OCI-LY7 (cell line): Measurements from ENCODE around the gene SYTL2. TPM values are rescaled to one million over a fixed set of nuclear protein-coding genes. Genes with fewer than 3 reads are reported as not detected.

Source experiments
- BruUV-seq: library from RNA; stranded (reverse); fragments of 400-500 nt; replicated peaks from 2 replicates; lab custom pipeline; 2021; lab: Mats Ljungman, UMichigan
- CTCF ChIA-PET: fragments of 300-600 bp; sonication (Branson Sonifier 250); formaldehyde crosslinking; loops from one replicate; lab custom pipeline; 2022; ENCODE audit warnings: antibody characterized with exemption; ENCODE audit not compliant: unreplicated experiment; lab: Charles Lee
- POLR2A ChIA-PET: fragments of 300-600 bp; sonication (Branson Sonifier 250); formaldehyde crosslinking; loops from one replicate; lab custom pipeline; 2022; ENCODE audit warnings: antibody characterized with exemption; lab: Charles Lee
- DNase-seq: peaks from one replicate; pipeline ENCODE4 v3.0.0-alpha.2; 2015; ENCODE audit warnings: low spot score
- H2AFZ ChIP-seq: fragments of 200-600 bp; sonication (generic), shearing (Covaris generic); 2 replicates; pipeline ENCODE4 v1.6.1; 2014; ENCODE audit warnings: mild to moderate bottlenecking, antibody characterized with exemption, low read length, moderate library complexity
- H3K27ac ChIP-seq: fragments of 200-600 bp; sonication (generic); 2 replicates; pipeline ENCODE4 v1.5.1; 2014; ENCODE audit warnings: mixed run types, low read depth, mild to moderate bottlenecking, moderate library complexity, low read length, inconsistent platforms; ENCODE audit not compliant: poor library complexity, severe bottlenecking
- H3K36me3 ChIP-seq: fragments of 200-600 bp; sonication (generic); 2 replicates; pipeline ENCODE4 v1.6.1; 2014; ENCODE audit warnings: mild to moderate bottlenecking, antibody characterized with exemption, low read length, moderate library complexity, mixed read lengths; ENCODE audit not compliant: insufficient read depth
- H3K4me1 ChIP-seq: fragments of 200-600 bp; sonication (generic); 2 replicates; pipeline ENCODE4 v1.5.1; 2014; ENCODE audit warnings: mild to moderate bottlenecking, low read length; ENCODE audit not compliant: insufficient read depth, poor library complexity, severe bottlenecking
- H3K4me2 ChIP-seq: fragments of 200-600 bp; sonication (generic); 2 replicates; pipeline ENCODE4 v1.6.1; 2014; ENCODE audit warnings: mild to moderate bottlenecking, low read length
- H3K4me3 ChIP-seq: fragments of 200-600 bp; sonication (generic); 2 replicates; pipeline ENCODE4 v1.5.1; 2014; ENCODE audit warnings: mild to moderate bottlenecking, low read depth, low read length; ENCODE audit not compliant: poor library complexity, severe bottlenecking
- H3K79me2 ChIP-seq: fragments of 200-600 bp; sonication (generic); 2 replicates; pipeline ENCODE4 v1.6.1; 2016; ENCODE audit warnings: low read depth, mild to moderate bottlenecking, low read length, moderate library complexity, mixed read lengths; ENCODE audit not compliant: insufficient read depth
- H3K9me2 ChIP-seq: fragments of 200-600 bp; sonication (generic); 2 replicates; pipeline ENCODE4 v1.6.1; 2016; ENCODE audit warnings: mild to moderate bottlenecking, low read length, mixed read lengths; ENCODE audit not compliant: insufficient read depth
- H3K9me3 ChIP-seq: fragments of 200-600 bp; sonication (generic); 2 replicates; pipeline ENCODE4 v1.6.1; 2014; ENCODE audit warnings: mild to moderate bottlenecking, mixed run types, low read length, mixed read lengths
- H4K20me1 ChIP-seq: fragments of 200-600 bp; sonication (generic); 2 replicates; pipeline ENCODE4 v1.6.1; 2014; ENCODE audit warnings: mild to moderate bottlenecking, antibody characterized with exemption, low read length, moderate library complexity, mixed read lengths; ENCODE audit not compliant: insufficient read depth
- EZH2phosphoT487 ChIP-seq: fragments of 200-600 bp; sonication (generic); IDR thresholded peaks from 2 replicates; pipeline ENCODE4 v1.6.1; 2018; ENCODE audit warnings: low read depth, borderline replicate concordance, mild to moderate bottlenecking, mixed run types, antibody characterized with exemption, low read length, moderate library complexity, mixed read lengths
- intact Hi-C: fragments of 100-400 bp; cut with micrococcal nuclease; formaldehyde crosslinking; loops from one replicate; pipeline ENCODE4 v1.10.0; 2022; ENCODE audit not compliant: unreplicated experiment
- total RNA-seq, 2 experiments: library from RNA; depleted of rRNA in 1 of 2; stranded (reverse); fragments of >200 nt in 1 of 2; shearing (Covaris generic) in 1 of 2; gene quantifications; 2 replicates each; pipeline ENCODE4 v1.2.3, GENCODE V29; 2014 to 2022
- TF ChIP-seq, protein P1 (sequence below): fragments of 200-600 bp; sonication (generic); conservative IDR thresholded peaks from 2 replicates; pipeline ENCODE4 v1.5.1; 2014; ENCODE audit warnings: mild to moderate bottlenecking, antibody characterized with exemption, low read length, moderate library complexity, mixed read lengths

Gene SYTL2
- total RNA-seq, 2 experiments from 2014 or later, result 2.6 to 5.1 TPM

DNA sequence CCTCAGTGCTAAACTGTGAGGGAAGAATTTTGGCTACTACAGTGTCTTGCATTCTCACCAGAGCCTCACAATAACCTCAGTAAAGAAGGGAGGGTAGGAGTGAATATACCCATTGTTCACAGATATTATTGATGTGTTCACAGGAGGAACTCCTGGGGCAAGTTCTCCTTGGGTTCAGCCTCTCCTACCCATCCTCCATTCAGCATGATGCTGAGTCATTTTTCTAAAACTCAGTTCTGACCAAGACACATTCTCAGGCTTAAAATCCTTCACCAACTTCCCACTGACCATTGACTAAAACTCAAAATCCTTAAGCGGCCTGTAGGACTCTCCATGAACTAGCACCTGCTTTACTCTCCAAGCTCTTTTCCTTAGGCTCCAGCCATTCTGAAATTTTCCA, 48.7 kb downstream of the SYTL2 start:
- ChIA-PET POLR2A (no interaction called here), CTCF (no interaction called here)
- Histone ChIP-seq H3K27ac (no peak overlapping the region), H2AFZ (no peak overlapping the region), H3K9me2 (no peaks in the 10 kb centered on the region), H3K79me2 (no peaks in the 10 kb centered on the region), H3K4me1 (no peaks in the 10 kb centered on the region), H3K4me2 (no peak overlapping the region), H3K4me3 (no peak overlapping the region), H4K20me1 (no peaks in the 10 kb centered on the region), H3K9me3 (no peaks in the 10 kb centered on the region), H3K36me3 (no peaks in the 10 kb centered on the region)
- no peak for DNase-seq
- no TSS peak for BruUV-seq
- no peak for TF ChIP-seq EZH2phosphoT487
- TF ChIP-seq, protein P1, sequence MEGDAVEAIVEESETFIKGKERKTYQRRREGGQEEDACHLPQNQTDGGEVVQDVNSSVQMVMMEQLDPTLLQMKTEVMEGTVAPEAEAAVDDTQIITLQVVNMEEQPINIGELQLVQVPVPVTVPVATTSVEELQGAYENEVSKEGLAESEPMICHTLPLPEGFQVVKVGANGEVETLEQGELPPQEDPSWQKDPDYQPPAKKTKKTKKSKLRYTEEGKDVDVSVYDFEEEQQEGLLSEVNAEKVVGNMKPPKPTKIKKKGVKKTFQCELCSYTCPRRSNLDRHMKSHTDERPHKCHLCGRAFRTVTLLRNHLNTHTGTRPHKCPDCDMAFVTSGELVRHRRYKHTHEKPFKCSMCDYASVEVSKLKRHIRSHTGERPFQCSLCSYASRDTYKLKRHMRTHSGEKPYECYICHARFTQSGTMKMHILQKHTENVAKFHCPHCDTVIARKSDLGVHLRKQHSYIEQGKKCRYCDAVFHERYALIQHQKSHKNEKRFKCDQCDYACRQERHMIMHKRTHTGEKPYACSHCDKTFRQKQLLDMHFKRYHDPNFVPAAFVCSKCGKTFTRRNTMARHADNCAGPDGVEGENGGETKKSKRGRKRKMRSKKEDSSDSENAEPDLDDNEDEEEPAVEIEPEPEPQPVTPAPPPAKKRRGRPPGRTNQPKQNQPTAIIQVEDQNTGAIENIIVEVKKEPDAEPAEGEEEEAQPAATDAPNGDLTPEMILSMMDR, result no peak
- intact Hi-C loops, result no loop called here

DNA sequence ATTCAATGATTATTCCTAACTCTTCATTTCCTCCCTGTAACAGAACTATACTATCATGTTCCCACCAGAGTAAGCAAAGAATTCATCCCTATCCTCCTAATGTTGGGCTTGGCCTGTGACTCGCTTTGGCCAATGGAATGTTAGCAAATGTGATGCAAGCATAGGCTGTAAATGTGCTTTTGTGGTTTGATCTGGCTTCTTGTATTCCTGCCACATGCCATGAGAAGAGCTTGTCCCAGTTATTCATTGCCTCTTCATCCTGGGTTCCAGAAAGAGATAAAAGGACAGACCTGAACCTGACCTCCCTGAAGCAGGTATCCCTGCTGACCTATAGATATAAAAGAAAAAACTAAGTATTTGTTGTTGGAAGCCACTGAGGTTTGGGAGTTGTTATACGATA, 51.0 kb downstream of the SYTL2 start:
- no peak overlapping the region for H3K27ac ChIP-seq
- ChIA-PET CTCF (no interaction called here), POLR2A (interaction anchor here (0.6 to 0.9 kb wide), 3 partner anchors 16 to 1164 kb away, joined by 3 to 5 read pairs (median 3); no protein-coding TSS in a partner anchor)

DNA sequence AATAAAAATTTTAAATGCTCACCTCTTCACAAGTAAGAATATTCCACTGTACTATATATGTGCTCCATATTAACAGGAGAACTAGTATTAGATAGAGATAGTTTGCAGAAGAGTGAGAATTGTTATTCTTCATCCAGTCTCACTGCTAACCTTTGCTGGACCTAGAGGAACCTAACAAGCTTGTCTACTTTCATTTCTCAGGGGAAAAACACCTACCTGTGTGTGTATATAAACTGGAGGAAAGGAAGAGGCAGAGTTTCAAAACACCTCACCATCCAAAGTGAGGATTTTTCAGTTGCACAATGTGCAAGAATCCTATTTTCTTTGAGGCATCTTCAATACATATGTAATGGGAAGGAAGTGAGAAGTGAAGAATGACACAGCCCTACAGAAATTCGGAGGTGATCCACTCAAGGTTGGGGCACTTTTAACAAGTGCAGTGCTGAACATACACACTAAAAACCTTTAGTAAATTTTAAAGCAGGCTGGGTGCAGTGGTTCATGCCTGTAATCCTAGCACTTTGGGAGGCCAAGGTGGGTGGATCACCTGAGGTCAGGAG, 52.4 kb downstream of the SYTL2 start:
- no peak overlapping the region for H3K4me3 ChIP-seq
- intact Hi-C loops, result no loop called here
- no peaks in the 10 kb centered on the region for H3K36me3 ChIP-seq
- no peaks in the 10 kb centered on the region for H3K79me2 ChIP-seq
- no peak for DNase-seq
- no peak overlapping the region for H3K4me2 ChIP-seq
- H3K27ac ChIP-seq, result no peak overlapping the region
- no peak overlapping the region for H2AFZ ChIP-seq
- CTCF ChIA-PET, result no interaction called here
- H3K9me3 ChIP-seq, result no peaks in the 10 kb centered on the region
- BruUV-seq, result no TSS peak
- POLR2A ChIA-PET, result interaction anchor here (0.6 to 0.7 kb wide), 2 partner anchors 237 to 420 kb away, joined by 3 to 5 read pairs; no protein-coding TSS in a partner anchor
- H3K4me1 ChIP-seq, result no peaks in the 10 kb centered on the region
- no peaks in the 10 kb centered on the region for H4K20me1 ChIP-seq
- no peaks in the 10 kb centered on the region for H3K9me2 ChIP-seq
- TF ChIP-seq, protein P1, result no peak

More for the DNA sequence above, 51.0 kb downstream of the SYTL2 start:
- Histone ChIP-seq H2AFZ (no peak overlapping the region), H3K79me2 (no peaks in the 10 kb centered on the region), H3K9me2 (no peaks in the 10 kb centered on the region), H3K9me3 (no peaks in the 10 kb centered on the region), H3K36me3 (no peaks in the 10 kb centered on the region), H3K4me3 (no peak overlapping the region), H3K4me2 (no peak overlapping the region), H4K20me1 (no peaks in the 10 kb centered on the region), H3K4me1 (no peaks in the 10 kb centered on the region)
- no peak for DNase-seq
- intact Hi-C loops, result no loop called here
- TF ChIP-seq EZH2phosphoT487, result no peak
- TF ChIP-seq, protein P1, result no peak
- BruUV-seq, result no TSS peak
